Breast epithelium (tissue), 3 donors: Measurements from ENCODE around the gene TXLNG.

Experiments
- POLR2A ChIP-seq: fragments of 450-650 bp; IDR thresholded peaks from one replicate; pipeline ENCODE4 v1.6.1; 2016; ENCODE audit warnings: antibody characterized with exemption, mild to moderate bottlenecking, moderate library complexity
- TF ChIP-seq, protein P1 (sequence below), 3 donors: fragments of 450-650 bp; IDR thresholded peaks; one replicate each; pipeline ENCODE4 v1.5.1; 2016 to 2017; ENCODE audit warnings: antibody characterized with exemption in 3 of 3, mild to moderate bottlenecking in 3 of 3, moderate library complexity in 3 of 3

DNA sequence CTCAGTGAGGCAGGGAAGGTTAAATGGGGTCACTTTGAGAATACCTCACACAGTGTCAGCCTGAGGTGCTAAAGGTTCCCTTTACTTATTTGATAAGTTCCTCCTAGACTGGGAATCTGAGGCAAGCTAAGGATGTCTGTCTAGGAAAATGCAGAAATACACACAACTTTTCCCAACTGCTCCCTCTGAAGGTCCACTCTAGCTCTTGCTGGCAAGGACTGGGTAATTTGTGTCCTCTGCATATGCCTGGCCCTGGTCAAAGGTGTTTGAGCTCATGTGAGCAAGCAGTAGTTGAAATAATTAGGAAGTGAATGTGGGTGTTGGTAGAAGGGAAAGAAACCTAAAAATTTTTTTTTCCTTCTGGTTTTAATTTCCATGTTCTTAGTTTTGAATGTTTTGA, 21.3 kb downstream of the TXLNG start:
- TF ChIP-seq POLR2A, result no peak
- TF ChIP-seq, protein P1, sequence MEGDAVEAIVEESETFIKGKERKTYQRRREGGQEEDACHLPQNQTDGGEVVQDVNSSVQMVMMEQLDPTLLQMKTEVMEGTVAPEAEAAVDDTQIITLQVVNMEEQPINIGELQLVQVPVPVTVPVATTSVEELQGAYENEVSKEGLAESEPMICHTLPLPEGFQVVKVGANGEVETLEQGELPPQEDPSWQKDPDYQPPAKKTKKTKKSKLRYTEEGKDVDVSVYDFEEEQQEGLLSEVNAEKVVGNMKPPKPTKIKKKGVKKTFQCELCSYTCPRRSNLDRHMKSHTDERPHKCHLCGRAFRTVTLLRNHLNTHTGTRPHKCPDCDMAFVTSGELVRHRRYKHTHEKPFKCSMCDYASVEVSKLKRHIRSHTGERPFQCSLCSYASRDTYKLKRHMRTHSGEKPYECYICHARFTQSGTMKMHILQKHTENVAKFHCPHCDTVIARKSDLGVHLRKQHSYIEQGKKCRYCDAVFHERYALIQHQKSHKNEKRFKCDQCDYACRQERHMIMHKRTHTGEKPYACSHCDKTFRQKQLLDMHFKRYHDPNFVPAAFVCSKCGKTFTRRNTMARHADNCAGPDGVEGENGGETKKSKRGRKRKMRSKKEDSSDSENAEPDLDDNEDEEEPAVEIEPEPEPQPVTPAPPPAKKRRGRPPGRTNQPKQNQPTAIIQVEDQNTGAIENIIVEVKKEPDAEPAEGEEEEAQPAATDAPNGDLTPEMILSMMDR (IDR thresholded peaks at IDR 0.05), result no peak
